ENCODE results near the gene GMPPB.
A peak's percentile ranks its signal among the peaks of the same experiment; 100 is the strongest.

The GMPPB gene

GRCh38 chr3:49727924-49728361 lies 4.2 kb upstream of the GMPPB start:
- DNase-seq = no peak

GRCh38 chr3:49727154-49727923 lies 3.6 kb upstream of the GMPPB start:
- DNase-seq = no peak

GRCh38 chr3:49725906-49726681 lies 2.3 kb upstream of the GMPPB start:
- no peak for DNase-seq

- DNase-seq = peak; percentile 44
These were observed 835 bp upstream of the GMPPB start for GRCh38 chr3:49724586-49724985.

- DNase-seq = peak; percentile 56
These were observed 489 bp downstream of the GMPPB start for GRCh38 chr3:49723296-49723627.

GRCh38 chr3:49722896-49723295 lies 855 bp downstream of the GMPPB start:
- peak; percentile 28 for DNase-seq

GRCh38 chr3:49721896-49722781 lies 1.6 kb downstream of the GMPPB start:
- DNase-seq = peak; percentile 31

GRCh38 chr3:49721596-49721895 lies 2.2 kb downstream of the GMPPB start:
- DNase-seq = no peak

GRCh38 chr3:49720855-49721595 lies 2.7 kb downstream of the GMPPB start:
- DNase-seq = no peak

GRCh38 chr3:49719214-49719884 lies 4.4 kb downstream of the GMPPB start, which contains the start of gene AMIGO3:
Gene AMIGO3 (minus strand): TSS chr3:49719684. CDS start chr3:49719465, 219 bp downstream.
- peak; percentile 95 for DNase-seq

GRCh38 chr3:49718858-49719213 lies 4.9 kb downstream of the GMPPB start:
- DNase-seq = peak; percentile 44

- DNase-seq = peak; percentile 57
These were observed 5.5 kb downstream of the GMPPB start for GRCh38 chr3:49717959-49718857.

GRCh38 chr3:49717211-49717958 lies 6.4 kb downstream of the GMPPB start:
- DNase-seq = peak; percentile 24

GRCh38 chr3:49716691-49717210 lies 7.0 kb downstream of the GMPPB start:
- peak; percentile 26 for DNase-seq

- DNase-seq = peak; percentile 24
These were observed 7.6 kb downstream of the GMPPB start for GRCh38 chr3:49716169-49716568.

GRCh38 chr3:49715611-49716121 lies 8.1 kb downstream of the GMPPB start:
- DNase-seq = no peak

GRCh38 chr3:49714728-49715550 lies 8.8 kb downstream of the GMPPB start:
- no peak for DNase-seq

- DNase-seq = no peak
These were observed 10.2 kb downstream of the GMPPB start for GRCh38 chr3:49713336-49714105.

All from right hindlimb (tissue), 1 donor.